HepG2 (cell line): Measurements from ENCODE around the gene MUTYH. TPM values are rescaled to one million over a fixed set of nuclear protein-coding genes. Genes with fewer than 3 reads are reported as not detected.

Experiments
- AGO2 ChIP-seq: fragments of 200-400 bp; formaldehyde crosslinking; optimal IDR thresholded peaks from 2 replicates; pipeline ENCODE3; 2017; ENCODE audit warnings: mild to moderate bottlenecking, low read depth, low read length, moderate library complexity
- BCLAF1 ChIP-seq: fragments of 450-650 bp; IDR thresholded peaks from 2 replicates; pipeline ENCODE4 v1.6.1; 2017; ENCODE audit warnings: mild to moderate bottlenecking
- GTF2F1 ChIP-seq: fragments of 150-350 bp; IDR thresholded peaks from 2 replicates; pipeline ENCODE4 v1.6.1; 2014; ENCODE audit warnings: low read length
- HIC2 ChIP-seq: sonication (generic); formaldehyde crosslinking; IDR thresholded peaks from 2 replicates; pipeline ENCODE4 v1.9.0; 2022; ENCODE audit warnings: low read depth, missing genetic modification reagents
- HMGXB4 ChIP-seq, 2 experiments: sonication (generic) in 1 of 2; formaldehyde crosslinking in 1 of 2; IDR thresholded peaks; 2 replicates each; pipeline versions ENCODE4 v1.4.0 to v1.6.1; 2018 to 2020; ENCODE audit warnings: missing genetic modification reagents in 2 of 2, borderline replicate concordance in 1 of 2, low read depth in 1 of 2, mild to moderate bottlenecking in 1 of 2, missing biosample characterization in 1 of 2
- MAFG ChIP-seq: sonication (generic); formaldehyde crosslinking; IDR thresholded peaks from 2 replicates; pipeline ENCODE4 v1.5.1; 2020; ENCODE audit warnings: mild to moderate bottlenecking, missing genetic modification reagents
- MEF2D ChIP-seq: sonication (generic); formaldehyde crosslinking; IDR thresholded peaks from 2 replicates; pipeline ENCODE4 v1.5.1; 2020; ENCODE audit warnings: mild to moderate bottlenecking, missing genetic modification reagents
- NFAT5 ChIP-seq: sonication (generic); formaldehyde crosslinking; IDR thresholded peaks from 2 replicates; pipeline ENCODE4 v1.4.0; 2020; ENCODE audit warnings: missing genetic modification reagents
- PCBP2 ChIP-seq: fragments of 200-400 bp; formaldehyde crosslinking; optimal IDR thresholded peaks from 2 replicates; pipeline ENCODE3; 2018; ENCODE audit warnings: low read length, low read depth; ENCODE audit not compliant: poor library complexity, severe bottlenecking
- POLR2A ChIP-seq, 2 experiments: IDR thresholded peaks; 2 replicates each; pipeline ENCODE4 v1.6.1; 2011; ENCODE audit warnings: low read depth in 2 of 2, low read length in 2 of 2, mild to moderate bottlenecking in 1 of 2, moderate library complexity in 1 of 2; ENCODE audit not compliant: insufficient read depth in 1 of 2
- SP5 ChIP-seq: IDR thresholded peaks from 2 replicates; pipeline ENCODE4 v1.6.1; 2016; ENCODE audit warnings: low read depth, borderline replicate concordance
- ZKSCAN1 ChIP-seq: fragments of 150-350 bp; IDR thresholded peaks from 2 replicates; pipeline ENCODE4 v1.6.1; 2014; ENCODE audit warnings: low read length
- ZNF547 ChIP-seq: sonication (generic); formaldehyde crosslinking; IDR thresholded peaks from 2 replicates; pipeline ENCODE4 v1.5.1; 2020; ENCODE audit warnings: mild to moderate bottlenecking, missing genetic modification reagents
- ZNF7 ChIP-seq: IDR thresholded peaks from 2 replicates; pipeline ENCODE4 v1.6.1; 2016; ENCODE audit warnings: missing biosample characterization, missing genetic modification reagents
- ZSCAN25 ChIP-seq: sonication (generic); formaldehyde crosslinking; IDR thresholded peaks from 2 replicates; pipeline ENCODE4 v1.8.0; 2022; ENCODE audit warnings: mild to moderate bottlenecking, missing genetic modification reagents
- polyA plus RNA-seq, 8 experiments: library from polyadenylated mRNA; depleted of rRNA in 3 of 8; stranded (reverse) in 7 of 8; unstranded in 1 of 8; fragments of >200 nt; fragmentation: Illumina TruSeq in 4 of 8; extraction: Trizol in 4 of 8; gene quantifications; 2 replicates each; pipeline versions ENCODE4 v1.2.1 to v1.2.3, GENCODE V29; 2011 to 2016; ENCODE audit warnings: low read depth in 4 of 8, missing spikeins in 1 of 8, mixed read lengths in 1 of 8; ENCODE audit not compliant: insufficient read depth in 1 of 8
- total RNA-seq, 5 experiments: library from RNA; depleted of rRNA; stranded (reverse); fragments of >200 nt; fragmentation: Illumina TruSeq; extraction: Trizol; gene quantifications; 2 replicates each; pipeline ENCODE4 v1.2.3, GENCODE V29; 2016; ENCODE audit warnings: low read depth in 1 of 5

The MUTYH gene
- total and polyA plus RNA-seq, 2 of the 13 experiments (the other 11 are each of a cell fraction or from before 2014, with no cell fraction given): 16.3 to 17.1 TPM

GRCh38 chr1:45297666-45298356, 42.4 kb downstream of the MUTYH start (continued):
- TF ChIP-seq NFAT5: no peak
- TF ChIP-seq ZNF7 (CRISPR knock-in tag): no peak
- 0 out of 2 replicates have a peak, but pooled peaks have one; percentile 23 for TF ChIP-seq MEF2D (CRISPR knock-in tag)
- TF ChIP-seq ZSCAN25 (CRISPR knock-in tag): no peak
- TF ChIP-seq BCLAF1: no peak
- TF ChIP-seq PCBP2: no peak
- no peak for TF ChIP-seq MAFG (CRISPR knock-in tag)
- TF ChIP-seq HIC2 (CRISPR knock-in tag): no peak
- TF ChIP-seq POLR2A (IDR thresholded peaks at IDR 0.05; ENCODE audit: insufficient read depth in 1 of 2, low read depth in 2 of 2, low read length in 2 of 2): peak in 1 of 2 experiments; percentile 53; a peak in 2 of 4 replicates
- no peak for TF ChIP-seq ZNF547 (CRISPR knock-in tag)
- no peak for TF ChIP-seq SP5 (CRISPR knock-in tag)
- no peak for TF ChIP-seq GTF2F1
- TF ChIP-seq ZKSCAN1: no peak
- 0 out of 4 replicates have a peak, but pooled peaks of 1 of the 2 experiments have one; percentile 16 for TF ChIP-seq HMGXB4 (CRISPR knock-in tag; IDR thresholded peaks at IDR 0.05; ENCODE audit: borderline replicate concordance in 1 of 2, low read depth in 1 of 2)
- no peak for TF ChIP-seq AGO2
